ENCODE measurements around the gene SLC6A6.

GRCh38 chr3:14434498-14435151 is 32.2 kb downstream of the SLC6A6 start:
- no peak for TF ChIP-seq CTCF (IDR thresholded peaks at IDR 0.05)
- TF ChIP-seq POLR2A (IDR thresholded peaks at IDR 0.05), result no peak
